Measurements from ENCODE around the gene PREX1. TPM values are rescaled to one million over a fixed set of nuclear protein-coding genes. Genes with fewer than 3 reads are reported as not detected.

PREX1 gene
- total and polyA plus RNA-seq, 2 experiments from 2014 or later, result 4.5 to 12.5 TPM

DNA sequence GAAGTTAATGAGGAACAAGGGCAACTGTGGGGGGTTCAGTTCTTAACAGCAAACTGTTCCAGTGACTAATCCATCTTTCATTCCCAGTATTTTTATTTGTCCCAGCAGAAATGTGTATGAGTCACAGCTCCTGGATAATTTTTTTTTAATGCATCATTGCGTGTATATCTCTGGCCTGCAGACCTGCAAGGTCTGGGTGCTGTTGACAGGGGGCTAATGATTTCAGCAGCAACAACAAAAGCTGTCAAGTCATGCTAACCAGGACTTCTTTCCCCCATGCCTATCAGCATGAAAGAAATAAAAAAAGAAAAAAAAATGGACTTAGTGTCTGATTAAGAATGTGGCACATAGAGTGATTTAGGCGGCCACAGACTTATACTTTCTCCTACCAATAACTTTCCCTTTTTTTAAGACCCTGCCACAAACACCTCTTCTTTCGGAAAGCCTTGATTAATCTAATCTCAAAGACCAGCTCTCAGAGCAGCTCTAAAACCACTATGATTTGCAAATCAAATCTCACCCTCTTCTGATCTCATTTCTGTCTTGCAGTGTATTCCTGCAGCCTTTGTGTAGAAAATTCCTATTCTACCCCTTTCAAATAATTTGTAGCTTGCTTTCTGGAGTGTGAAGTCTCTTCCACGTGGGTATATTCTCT lies 14.2 kb upstream of the PREX1 start:
- DNase-seq (ENCODE audit: low read depth in 1 of 2, low spot score in 1 of 2), result peak in 1 of 2 donors; percentile 83
- Histone ChIP-seq H3K4me3 (no peak overlapping the region), H3K9me3 (ENCODE audit: low read depth) (no peaks in the 10 kb centered on the region), H3K27me3 (peaks cover 10% of the 10 kb centered on the region), H3K4me1 (ENCODE audit: low read depth) (peaks cover 7% of the 10 kb centered on the region), H3K27ac (no peak overlapping the region), H3K36me3 (no peaks in the 10 kb centered on the region)
- TF ChIP-seq, protein P1, sequence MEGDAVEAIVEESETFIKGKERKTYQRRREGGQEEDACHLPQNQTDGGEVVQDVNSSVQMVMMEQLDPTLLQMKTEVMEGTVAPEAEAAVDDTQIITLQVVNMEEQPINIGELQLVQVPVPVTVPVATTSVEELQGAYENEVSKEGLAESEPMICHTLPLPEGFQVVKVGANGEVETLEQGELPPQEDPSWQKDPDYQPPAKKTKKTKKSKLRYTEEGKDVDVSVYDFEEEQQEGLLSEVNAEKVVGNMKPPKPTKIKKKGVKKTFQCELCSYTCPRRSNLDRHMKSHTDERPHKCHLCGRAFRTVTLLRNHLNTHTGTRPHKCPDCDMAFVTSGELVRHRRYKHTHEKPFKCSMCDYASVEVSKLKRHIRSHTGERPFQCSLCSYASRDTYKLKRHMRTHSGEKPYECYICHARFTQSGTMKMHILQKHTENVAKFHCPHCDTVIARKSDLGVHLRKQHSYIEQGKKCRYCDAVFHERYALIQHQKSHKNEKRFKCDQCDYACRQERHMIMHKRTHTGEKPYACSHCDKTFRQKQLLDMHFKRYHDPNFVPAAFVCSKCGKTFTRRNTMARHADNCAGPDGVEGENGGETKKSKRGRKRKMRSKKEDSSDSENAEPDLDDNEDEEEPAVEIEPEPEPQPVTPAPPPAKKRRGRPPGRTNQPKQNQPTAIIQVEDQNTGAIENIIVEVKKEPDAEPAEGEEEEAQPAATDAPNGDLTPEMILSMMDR (IDR thresholded peaks at IDR 0.05; ENCODE audit: low read depth, low read length), result no peak

DNA sequence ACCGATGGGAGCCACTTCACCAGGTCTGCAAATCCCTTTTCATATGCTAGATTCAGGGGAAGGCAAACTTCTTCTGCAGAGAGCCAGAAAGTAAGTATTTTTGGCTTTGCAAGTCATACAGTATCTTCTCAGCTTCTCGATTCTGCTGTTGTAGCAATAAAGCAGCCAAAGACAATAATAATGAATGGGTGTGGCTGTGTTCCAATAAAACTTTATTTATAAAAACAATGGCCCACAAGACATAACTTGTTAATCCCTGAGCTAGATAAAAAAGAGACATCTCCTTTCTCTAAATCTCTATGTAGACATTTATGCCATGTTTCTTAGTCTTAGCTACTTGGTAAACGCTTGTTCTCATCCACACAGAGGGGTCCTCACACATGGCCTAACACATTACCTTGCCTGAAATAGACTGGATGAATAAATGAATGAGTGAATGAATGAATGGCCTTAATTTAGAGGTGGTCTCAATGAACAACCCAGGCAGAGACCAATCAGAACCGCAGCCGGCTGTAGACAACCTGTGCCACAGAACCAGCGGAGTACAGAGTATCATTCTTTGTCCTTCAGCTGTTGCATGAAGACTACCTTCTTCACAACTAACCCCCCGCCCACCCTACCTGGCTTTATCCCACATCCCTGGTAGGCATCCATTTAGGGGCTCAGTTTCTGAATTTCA lies 13.5 kb upstream of the PREX1 start:
- TF ChIP-seq, protein P1 (IDR thresholded peaks at IDR 0.05; ENCODE audit: low read depth, low read length), result no peak
- Histone ChIP-seq H3K9me3 (ENCODE audit: low read depth) (no peaks in the 10 kb centered on the region), H3K27ac (no peak overlapping the region), H3K36me3 (no peaks in the 10 kb centered on the region), H3K27me3 (peaks cover 10% of the 10 kb centered on the region), H3K4me1 (ENCODE audit: low read depth) (peaks cover under 1% of the 10 kb centered on the region), H3K4me3 (no peak overlapping the region)
- no peak for DNase-seq (ENCODE audit: low read depth in 1 of 2, low spot score in 1 of 2)

DNA sequence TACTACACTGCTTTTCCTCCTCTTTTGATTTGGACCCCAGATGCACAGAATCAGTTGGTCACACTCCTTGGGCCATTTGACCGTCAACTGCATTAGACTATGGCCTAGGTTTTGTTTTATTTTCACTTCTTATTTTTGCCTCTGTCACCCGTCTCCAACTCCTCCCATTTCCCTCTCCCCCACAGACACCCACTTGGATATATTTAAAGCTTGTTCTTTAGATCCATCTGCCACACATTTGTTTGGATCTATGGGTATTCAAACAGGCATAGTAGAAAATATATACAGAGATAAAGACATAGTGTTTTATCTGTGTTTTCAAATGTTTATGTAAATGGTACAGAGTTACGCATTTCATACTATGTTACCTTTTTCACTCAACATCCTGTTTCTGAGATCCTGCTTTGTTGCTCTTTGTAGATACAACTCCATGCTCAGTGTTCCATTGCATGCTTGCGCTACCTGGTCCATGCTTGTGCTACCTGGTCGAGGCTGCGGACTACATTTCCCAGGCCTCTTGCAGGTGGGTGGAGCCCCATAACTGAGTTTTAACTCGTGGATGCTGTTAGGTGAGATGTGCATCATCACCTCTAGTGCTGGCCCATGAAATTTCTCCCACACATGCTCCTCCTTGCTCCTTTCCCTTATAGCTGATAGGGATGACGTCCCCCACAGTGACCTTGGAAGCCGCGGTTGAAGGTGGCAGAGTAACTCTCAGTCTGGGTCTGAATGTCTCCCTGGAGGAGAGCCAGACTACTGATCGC lies 11.5 kb upstream of the PREX1 start:
- no peaks in the 10 kb centered on the region for H3K4me1 ChIP-seq (ENCODE audit: low read depth)
- H3K27ac ChIP-seq, result no peak overlapping the region
- no peaks in the 10 kb centered on the region for H3K9me3 ChIP-seq (ENCODE audit: low read depth)
- H3K27me3 ChIP-seq, result peaks cover 4% of the 10 kb centered on the region
- H3K36me3 ChIP-seq, result no peaks in the 10 kb centered on the region
- DNase-seq (ENCODE audit: low read depth in 1 of 2, low spot score in 1 of 2), result no peak
- no peak overlapping the region for H3K4me3 ChIP-seq
- TF ChIP-seq, protein P1 (IDR thresholded peaks at IDR 0.05; ENCODE audit: low read depth, low read length), result no peak

DNA sequence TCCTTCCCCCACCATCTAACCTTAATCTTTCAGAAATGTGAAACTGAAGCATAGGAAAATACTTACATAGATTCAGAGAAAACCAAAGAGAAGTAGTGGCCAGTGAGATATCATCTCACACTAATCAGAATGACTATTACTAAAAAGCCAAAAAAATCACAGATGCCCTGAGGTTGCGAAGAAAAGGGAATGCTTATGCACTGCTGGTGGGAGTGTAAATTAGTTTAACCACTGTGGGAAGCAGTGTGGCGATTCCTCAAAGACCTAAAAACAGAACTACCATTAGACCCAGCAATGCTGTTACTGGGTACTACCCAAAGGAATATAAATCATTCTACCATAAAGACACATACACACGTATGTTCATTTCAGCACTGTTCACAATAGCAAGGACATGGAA lies 9.2 kb upstream of the PREX1 start:
- H3K27ac ChIP-seq, result no peak overlapping the region
- H3K4me3 ChIP-seq, result no peak overlapping the region
- H3K27me3 ChIP-seq, result peaks cover 4% of the 10 kb centered on the region
- DNase-seq (ENCODE audit: low read depth in 1 of 2, low spot score in 1 of 2), result no peak
- TF ChIP-seq, protein P1 (IDR thresholded peaks at IDR 0.05; ENCODE audit: low read depth, low read length), result no peak
- H3K36me3 ChIP-seq, result no peaks in the 10 kb centered on the region
- H3K9me3 ChIP-seq (ENCODE audit: low read depth), result no peaks in the 10 kb centered on the region
- no peaks in the 10 kb centered on the region for H3K4me1 ChIP-seq (ENCODE audit: low read depth)

DNA sequence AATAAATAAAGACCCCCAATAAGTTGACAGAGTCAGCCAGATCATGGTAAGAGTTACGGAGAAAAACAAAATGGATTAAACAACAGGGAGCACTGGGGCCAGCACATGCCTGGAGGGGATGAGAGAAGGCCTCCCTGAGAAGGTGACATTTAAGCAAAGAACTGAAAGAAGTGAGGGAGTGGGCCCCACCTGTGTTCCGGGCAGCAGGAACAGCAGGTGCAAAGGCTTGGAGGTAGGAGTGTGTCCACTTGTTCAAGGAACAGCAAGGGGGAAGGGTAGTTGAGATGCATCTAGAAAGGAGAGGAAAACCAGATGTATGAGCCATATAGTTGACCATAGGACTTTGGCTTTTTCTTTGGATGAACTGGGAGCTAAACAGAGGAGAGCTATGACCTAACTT lies 7.6 kb upstream of the PREX1 start:
- H3K27me3 ChIP-seq, result no peaks in the 10 kb centered on the region
- H3K27ac ChIP-seq, result no peak overlapping the region
- H3K4me3 ChIP-seq, result no peak overlapping the region
- H3K36me3 ChIP-seq, result no peaks in the 10 kb centered on the region
- TF ChIP-seq, protein P1 (IDR thresholded peaks at IDR 0.05; ENCODE audit: low read depth, low read length), result no peak
- no peaks in the 10 kb centered on the region for H3K9me3 ChIP-seq (ENCODE audit: low read depth)
- no peak for DNase-seq (ENCODE audit: low read depth in 1 of 2, low spot score in 1 of 2)
- H3K4me1 ChIP-seq (ENCODE audit: low read depth), result no peaks in the 10 kb centered on the region

Measured in cardiac muscle cell (in vitro differentiated cells and primary cell).